Upper lobe of right lung (tissue), 1 donor: ENCODE data around the gene ING5. TPM values are rescaled to one million over a fixed set of nuclear protein-coding genes. Genes with fewer than 3 reads are reported as not detected.

Experiments
- ATAC-seq: fragments of 200-7000 bp; cut with Tn5 transposase; one replicate; pipeline ENCODE4 v1.9.1; 2020; ENCODE audit warnings: mild to moderate bottlenecking, moderate library complexity
- DNase-seq: peaks from one replicate; pipeline ENCODE4 v3.0.0-alpha.2; 2020
- H3K27ac ChIP-seq: fragments of 200-600 bp; one replicate; pipeline ENCODE4 v1.8.0; 2022
- H3K27me3 ChIP-seq: fragments of 200-600 bp; one replicate; pipeline ENCODE4 v1.8.0; 2022; ENCODE audit warnings: mild to moderate bottlenecking
- H3K36me3 ChIP-seq: fragments of 200-600 bp; one replicate; pipeline ENCODE4 v1.8.0; 2022
- H3K4me1 ChIP-seq: fragments of 200-600 bp; one replicate; pipeline ENCODE4 v1.8.0; 2022
- H3K4me3 ChIP-seq: fragments of 200-600 bp; one replicate; pipeline ENCODE4 v1.8.0; 2022; ENCODE audit warnings: mild to moderate bottlenecking
- H3K9me3 ChIP-seq: fragments of 200-600 bp; one replicate; pipeline ENCODE4 v1.8.0; 2022
- CTCF ChIP-seq: fragments of 200-600 bp; IDR thresholded peaks from one replicate; pipeline ENCODE4 v1.8.0; 2022; ENCODE audit warnings: antibody characterized with exemption
- intact Hi-C: fragments of 100-400 bp; cut with DNase I; formaldehyde crosslinking; loops from one replicate; pipeline ENCODE4 v1.11.0; 2022
- total RNA-seq: library from RNA; stranded (reverse); fragmentation: NEBNext Ultra II Directional; extraction: Animal tissue kit (Norgen Biotek cat#: 25700); gene quantifications from one replicate; pipeline ENCODE4 v1.2.1, GENCODE V29; 2021
- donor health status: DM: no; HTN: yes; CAD: no; lungs with severe emphysema.

Gene ING5
- total RNA-seq, 1 donor from 2014 or later: 36.5 TPM

GRCh38 chr2:241720099-241720498, 18.3 kb downstream of the ING5 start:
- Histone ChIP-seq H3K27me3 (no peaks in the 10 kb centered on the region), H3K27ac (no peak overlapping the region), H3K9me3 (no peaks in the 10 kb centered on the region), H3K36me3 (peaks cover 51% of the 10 kb centered on the region), H3K4me3 (no peak overlapping the region), H3K4me1 (no peaks in the 10 kb centered on the region)
- ATAC-seq: peak; percentile 10
- intact Hi-C loops: no loop called here
- TF ChIP-seq CTCF: no peak
- no peak for DNase-seq

- H3K9me3 ChIP-seq: no peaks in the 10 kb centered on the region
- DNase-seq (no peak), ATAC-seq (peak; percentile 4)
- peaks cover 52% of the 10 kb centered on the region for H3K36me3 ChIP-seq
- no peaks in the 10 kb centered on the region for H3K4me1 ChIP-seq
- no peak overlapping the region for H3K27ac ChIP-seq
- H3K27me3 ChIP-seq: no peaks in the 10 kb centered on the region
- TF ChIP-seq CTCF: no peak
- no peak overlapping the region for H3K4me3 ChIP-seq
- intact Hi-C loops: no loop called here
Measured at GRCh38 chr2:241720560-241720959, 18.7 kb downstream of the ING5 start.

- intact Hi-C loops: no loop called here
- Histone ChIP-seq H3K27ac (no peak overlapping the region), H3K4me1 (no peaks in the 10 kb centered on the region), H3K36me3 (peaks cover 46% of the 10 kb centered on the region), H3K27me3 (no peaks in the 10 kb centered on the region), H3K9me3 (no peaks in the 10 kb centered on the region), H3K4me3 (no peak overlapping the region)
- no peak for TF ChIP-seq CTCF
- DNase-seq (no peak), ATAC-seq (no peak)
Measured at GRCh38 chr2:241721852-241722251, 20.0 kb downstream of the ING5 start.

- no peaks in the 10 kb centered on the region for H3K4me1 ChIP-seq
- TF ChIP-seq CTCF: no peak
- intact Hi-C loops: no loop called here
- H3K27me3 ChIP-seq: no peaks in the 10 kb centered on the region
- H3K9me3 ChIP-seq: no peaks in the 10 kb centered on the region
- ATAC-seq (no peak), DNase-seq (no peak)
- H3K4me3 ChIP-seq: no peak overlapping the region
- H3K27ac ChIP-seq: no peak overlapping the region
- peaks cover 42% of the 10 kb centered on the region for H3K36me3 ChIP-seq
Measured at GRCh38 chr2:241722896-241723454, 21.1 kb downstream of the ING5 start.

GRCh38 chr2:241724259-241724974, 22.6 kb downstream of the ING5 start:
- H3K4me1 ChIP-seq: no peaks in the 10 kb centered on the region
- ATAC-seq (no peak), DNase-seq (no peak)
- H3K9me3 ChIP-seq: no peaks in the 10 kb centered on the region
- H3K36me3 ChIP-seq: peaks cover 32% of the 10 kb centered on the region
- intact Hi-C loops: no loop called here
- peak; percentile 35 for TF ChIP-seq CTCF
- no peak overlapping the region for H3K27ac ChIP-seq
- no peak overlapping the region for H3K4me3 ChIP-seq
- no peaks in the 10 kb centered on the region for H3K27me3 ChIP-seq
